Measurements from ENCODE around the gene IQCC.

IQCC gene

DNA sequence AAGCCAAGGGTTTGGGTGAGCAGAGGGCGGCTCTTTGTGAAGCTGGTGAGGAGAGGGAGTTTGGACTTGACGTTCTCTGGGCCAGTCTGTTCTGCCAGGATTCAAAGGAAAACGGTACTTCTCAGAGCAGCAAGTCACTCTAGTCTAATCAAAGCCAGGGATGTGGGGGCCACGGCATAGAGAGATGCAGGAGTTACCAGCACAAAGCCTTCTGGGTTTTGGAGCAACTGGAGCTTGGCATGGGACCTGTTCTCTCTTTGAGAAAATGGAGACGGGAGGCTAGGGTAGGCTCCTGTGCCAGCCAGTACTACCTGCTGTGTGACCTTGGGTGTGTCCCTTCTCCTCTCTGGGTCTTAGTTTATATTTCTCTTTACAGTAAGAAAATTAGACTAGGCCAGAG lies 23.9 kb upstream of the IQCC start:
- H3K27me3 ChIP-seq (ENCODE audit: insufficient read depth, low read depth, severe bottlenecking), result no peaks in the 10 kb centered on the region
- TF ChIP-seq, protein P1, sequence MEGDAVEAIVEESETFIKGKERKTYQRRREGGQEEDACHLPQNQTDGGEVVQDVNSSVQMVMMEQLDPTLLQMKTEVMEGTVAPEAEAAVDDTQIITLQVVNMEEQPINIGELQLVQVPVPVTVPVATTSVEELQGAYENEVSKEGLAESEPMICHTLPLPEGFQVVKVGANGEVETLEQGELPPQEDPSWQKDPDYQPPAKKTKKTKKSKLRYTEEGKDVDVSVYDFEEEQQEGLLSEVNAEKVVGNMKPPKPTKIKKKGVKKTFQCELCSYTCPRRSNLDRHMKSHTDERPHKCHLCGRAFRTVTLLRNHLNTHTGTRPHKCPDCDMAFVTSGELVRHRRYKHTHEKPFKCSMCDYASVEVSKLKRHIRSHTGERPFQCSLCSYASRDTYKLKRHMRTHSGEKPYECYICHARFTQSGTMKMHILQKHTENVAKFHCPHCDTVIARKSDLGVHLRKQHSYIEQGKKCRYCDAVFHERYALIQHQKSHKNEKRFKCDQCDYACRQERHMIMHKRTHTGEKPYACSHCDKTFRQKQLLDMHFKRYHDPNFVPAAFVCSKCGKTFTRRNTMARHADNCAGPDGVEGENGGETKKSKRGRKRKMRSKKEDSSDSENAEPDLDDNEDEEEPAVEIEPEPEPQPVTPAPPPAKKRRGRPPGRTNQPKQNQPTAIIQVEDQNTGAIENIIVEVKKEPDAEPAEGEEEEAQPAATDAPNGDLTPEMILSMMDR (IDR thresholded peaks at IDR 0.05; ENCODE audit: low read depth, low read length), result no peak
- H3K4me3 ChIP-seq (ENCODE audit: low read depth, low read length), result no peak overlapping the region
- no peak for DNase-seq
- peaks cover 65% of the 10 kb centered on the region for H3K36me3 ChIP-seq
- no peaks in the 10 kb centered on the region for H3K9me3 ChIP-seq (ENCODE audit: severe bottlenecking)
- H3K27ac ChIP-seq, result no peak overlapping the region

DNA sequence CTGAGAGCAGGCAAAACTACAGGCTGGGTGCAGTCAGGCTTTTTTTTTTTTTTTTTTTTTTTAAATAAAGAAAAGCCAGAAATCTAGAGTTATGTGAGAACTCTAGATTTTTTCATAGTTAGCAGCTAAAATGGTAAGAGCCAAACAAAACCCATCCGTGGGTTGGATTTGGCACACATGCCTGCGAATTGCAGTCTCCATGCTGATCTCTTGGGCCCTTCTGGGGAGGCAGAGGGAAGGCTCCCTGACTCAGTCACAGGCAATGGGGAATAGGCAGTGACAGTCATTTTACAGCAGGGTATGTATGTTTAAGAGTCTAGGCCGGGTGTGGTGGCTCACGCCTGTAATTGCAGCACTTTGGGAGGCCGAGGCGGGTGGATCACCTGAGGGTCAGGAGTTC lies 23.4 kb upstream of the IQCC start:
- no peak for DNase-seq
- Histone ChIP-seq H3K9me3 (ENCODE audit: severe bottlenecking) (no peaks in the 10 kb centered on the region), H3K36me3 (peaks cover 70% of the 10 kb centered on the region), H3K27me3 (ENCODE audit: insufficient read depth, low read depth, severe bottlenecking) (no peaks in the 10 kb centered on the region), H3K4me3 (ENCODE audit: low read depth, low read length) (no peak overlapping the region), H3K27ac (no peak overlapping the region)
- TF ChIP-seq, protein P1 (IDR thresholded peaks at IDR 0.05; ENCODE audit: low read depth, low read length), result no peak

DNA sequence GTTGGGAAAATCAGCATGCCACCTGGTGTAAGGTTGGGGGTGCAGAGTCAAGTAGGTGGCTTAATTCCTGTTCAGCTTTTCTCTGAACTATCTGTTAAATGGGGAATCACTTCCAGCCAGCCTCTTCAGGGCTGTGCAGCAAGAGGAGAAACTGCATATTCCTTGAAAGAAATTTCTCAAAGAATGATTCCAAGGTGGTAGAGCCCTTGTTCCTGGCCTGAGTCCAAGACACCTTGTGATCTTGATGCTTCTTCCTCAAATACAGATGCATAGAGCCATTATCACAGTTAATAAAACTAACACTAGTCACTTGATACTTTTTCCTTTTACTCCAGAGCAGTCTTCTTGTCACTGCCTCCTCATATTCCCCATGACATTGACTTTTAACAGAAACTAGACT lies 20.8 kb upstream of the IQCC start:
- Histone ChIP-seq H3K27ac (no peak overlapping the region), H3K27me3 (ENCODE audit: insufficient read depth, low read depth, severe bottlenecking) (no peaks in the 10 kb centered on the region), H3K36me3 (peaks cover 96% of the 10 kb centered on the region), H3K4me3 (ENCODE audit: low read depth, low read length) (no peak overlapping the region), H3K9me3 (ENCODE audit: severe bottlenecking) (no peaks in the 10 kb centered on the region)
- TF ChIP-seq, protein P1 (IDR thresholded peaks at IDR 0.05; ENCODE audit: low read depth, low read length), result no peak
- no peak for DNase-seq

DNA sequence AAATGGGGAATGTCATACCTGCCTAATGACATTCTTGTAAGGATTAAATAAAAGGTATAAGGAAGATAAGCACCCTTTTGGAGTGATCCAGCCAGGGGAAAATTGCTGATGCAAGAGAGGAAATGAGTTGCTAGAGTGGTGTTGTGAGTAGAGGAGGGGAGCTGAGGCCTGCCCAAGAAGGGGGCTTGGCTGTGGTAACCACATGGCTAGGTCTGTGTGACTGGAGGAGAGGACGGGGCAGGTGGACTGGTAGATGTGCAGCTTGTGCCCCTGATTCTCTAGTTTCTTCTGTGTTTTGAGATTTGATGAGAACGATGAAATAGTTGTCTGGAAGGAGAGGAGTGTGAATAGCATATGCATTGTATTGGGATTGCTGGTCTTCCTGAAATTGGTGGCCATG lies 19.4 kb upstream of the IQCC start:
- H3K36me3 ChIP-seq, result peaks cover 98% of the 10 kb centered on the region
- H3K9me3 ChIP-seq (ENCODE audit: severe bottlenecking), result no peaks in the 10 kb centered on the region
- no peak overlapping the region for H3K27ac ChIP-seq
- TF ChIP-seq, protein P1 (IDR thresholded peaks at IDR 0.05; ENCODE audit: low read depth, low read length), result no peak
- no peak overlapping the region for H3K4me3 ChIP-seq (ENCODE audit: low read depth, low read length)
- no peaks in the 10 kb centered on the region for H3K27me3 ChIP-seq (ENCODE audit: insufficient read depth, low read depth, severe bottlenecking)
- no peak for DNase-seq

DNA sequence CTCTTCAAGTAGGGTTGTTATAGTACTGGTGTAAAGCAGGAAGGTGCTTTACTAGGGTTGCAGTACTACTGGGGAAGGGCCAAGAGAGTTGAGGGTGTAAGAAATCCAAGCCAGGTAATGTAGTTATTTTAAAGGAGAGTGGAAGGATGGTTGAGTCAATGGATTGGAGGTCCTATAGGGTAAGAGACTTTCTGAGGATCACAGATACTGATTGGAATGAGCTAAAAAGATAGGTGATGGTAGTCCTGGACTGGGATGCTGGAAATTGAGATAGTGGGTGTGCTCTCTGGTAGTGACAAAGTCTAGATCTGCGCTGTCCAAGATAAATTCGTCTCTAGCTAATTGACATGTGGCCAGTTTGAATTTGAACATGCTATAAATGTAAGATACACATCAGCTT lies 19.0 kb upstream of the IQCC start:
- no peak overlapping the region for H3K4me3 ChIP-seq (ENCODE audit: low read depth, low read length)
- H3K9me3 ChIP-seq (ENCODE audit: severe bottlenecking), result no peaks in the 10 kb centered on the region
- no peaks in the 10 kb centered on the region for H3K27me3 ChIP-seq (ENCODE audit: insufficient read depth, low read depth, severe bottlenecking)
- no peak for DNase-seq
- no peak overlapping the region for H3K27ac ChIP-seq
- H3K36me3 ChIP-seq, result peaks cover 98% of the 10 kb centered on the region
- TF ChIP-seq, protein P1 (IDR thresholded peaks at IDR 0.05; ENCODE audit: low read depth, low read length), result no peak

DNA sequence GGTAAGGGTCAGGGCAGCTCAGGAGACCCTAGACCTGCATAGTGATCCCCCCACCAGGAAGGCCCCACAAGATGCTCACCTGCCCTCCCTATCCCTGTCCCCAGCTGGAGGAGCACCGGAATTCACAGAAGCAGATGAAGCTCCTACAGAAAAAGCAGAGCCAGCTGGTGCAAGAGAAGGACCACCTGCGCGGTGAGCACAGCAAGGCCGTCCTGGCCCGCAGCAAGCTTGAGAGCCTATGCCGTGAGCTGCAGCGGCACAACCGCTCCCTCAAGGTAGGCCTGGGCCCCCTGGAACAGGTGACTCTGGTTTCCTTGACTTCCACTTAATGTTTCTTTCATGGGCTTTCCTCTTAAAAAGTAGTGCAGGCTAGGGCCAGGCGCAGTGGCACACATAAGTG lies 17.6 kb upstream of the IQCC start:
- no peak overlapping the region for H3K27ac ChIP-seq
- DNase-seq, result no peak
- TF ChIP-seq, protein P1 (IDR thresholded peaks at IDR 0.05; ENCODE audit: low read depth, low read length), result no peak
- no peaks in the 10 kb centered on the region for H3K27me3 ChIP-seq (ENCODE audit: insufficient read depth, low read depth, severe bottlenecking)
- no peak overlapping the region for H3K4me3 ChIP-seq (ENCODE audit: low read depth, low read length)
- H3K9me3 ChIP-seq (ENCODE audit: severe bottlenecking), result no peaks in the 10 kb centered on the region
- peaks cover 98% of the 10 kb centered on the region for H3K36me3 ChIP-seq

All from WERI-Rb-1 (cell line).